ENCODE measurements around the gene MEF2A. TPM values are rescaled to one million over a fixed set of nuclear protein-coding genes. Genes with fewer than 3 reads are reported as not detected.

The MEF2A gene
- total RNA-seq, 1 experiment from 2014 or later, result 29.6 TPM

Other genes starting within 250 kb of the MEF2A start
- 8.6 TPM for gene LYSMD4, start 167.5 kb downstream of the MEF2A start, total RNA-seq (2021; ENCODE audit: unreplicated experiment)